ENCODE measurements around the gene DARS1.

GRCh38 chr2:135914485-135914884 is 70.9 kb downstream of the DARS1 start:
- TF ChIP-seq, protein P1, sequence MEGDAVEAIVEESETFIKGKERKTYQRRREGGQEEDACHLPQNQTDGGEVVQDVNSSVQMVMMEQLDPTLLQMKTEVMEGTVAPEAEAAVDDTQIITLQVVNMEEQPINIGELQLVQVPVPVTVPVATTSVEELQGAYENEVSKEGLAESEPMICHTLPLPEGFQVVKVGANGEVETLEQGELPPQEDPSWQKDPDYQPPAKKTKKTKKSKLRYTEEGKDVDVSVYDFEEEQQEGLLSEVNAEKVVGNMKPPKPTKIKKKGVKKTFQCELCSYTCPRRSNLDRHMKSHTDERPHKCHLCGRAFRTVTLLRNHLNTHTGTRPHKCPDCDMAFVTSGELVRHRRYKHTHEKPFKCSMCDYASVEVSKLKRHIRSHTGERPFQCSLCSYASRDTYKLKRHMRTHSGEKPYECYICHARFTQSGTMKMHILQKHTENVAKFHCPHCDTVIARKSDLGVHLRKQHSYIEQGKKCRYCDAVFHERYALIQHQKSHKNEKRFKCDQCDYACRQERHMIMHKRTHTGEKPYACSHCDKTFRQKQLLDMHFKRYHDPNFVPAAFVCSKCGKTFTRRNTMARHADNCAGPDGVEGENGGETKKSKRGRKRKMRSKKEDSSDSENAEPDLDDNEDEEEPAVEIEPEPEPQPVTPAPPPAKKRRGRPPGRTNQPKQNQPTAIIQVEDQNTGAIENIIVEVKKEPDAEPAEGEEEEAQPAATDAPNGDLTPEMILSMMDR (IDR thresholded peaks at IDR 0.05; ENCODE audit: low read depth, low read length) = no peak
- TF ChIP-seq EZH2phosphoT487 (IDR thresholded peaks at IDR 0.05; ENCODE audit: low read depth) = no peak
